H1 (cell line): ENCODE data around the gene PPARA. TPM values are rescaled to one million over a fixed set of nuclear protein-coding genes. Genes with fewer than 3 reads are reported as not detected.
A peak's percentile ranks its signal among the peaks of the same experiment; 100 is the strongest.

ENCODE experiments used
- ASH2L ChIP-seq: fragments of 200-600, 300-600 bp; sonication (generic); IDR thresholded peaks from one replicate; pipeline ENCODE4 v1.7.1; 2017; ENCODE audit warnings: low read length
- BACH1 ChIP-seq: IDR thresholded peaks from 2 replicates; pipeline ENCODE4 v1.6.1; 2012; ENCODE audit warnings: low read length, improper control_type of control experiment
- CHD2 ChIP-seq: IDR thresholded peaks from 2 replicates; pipeline ENCODE4 v1.6.1; 2012; ENCODE audit warnings: low read length, improper control_type of control experiment
- CREB1 ChIP-seq: IDR thresholded peaks from 2 replicates; pipeline ENCODE4 v1.6.1; 2012; ENCODE audit warnings: inconsistent platforms
- EZH2 ChIP-seq: fragments of 200-600 bp; sonication (generic); IDR thresholded peaks from 2 replicates; pipeline ENCODE4 v1.7.1; 2012; ENCODE audit warnings: low read depth, mild to moderate bottlenecking, moderate library complexity, low read length, inconsistent platforms; ENCODE audit not compliant: severe bottlenecking
- JUND ChIP-seq: IDR thresholded peaks from 2 replicates; pipeline ENCODE4 v1.6.1; 2011; ENCODE audit warnings: mild to moderate bottlenecking, improper control_type of control experiment, low read length
- KDM1A ChIP-seq: fragments of 200-600, 300-600 bp; sonication (generic); IDR thresholded peaks from 2 replicates; pipeline ENCODE4 v1.7.1; 2016; ENCODE audit warnings: mild to moderate bottlenecking, low read length, borderline replicate concordance
- SP4 ChIP-seq: IDR thresholded peaks from 2 replicates; pipeline ENCODE4 v1.6.1; 2012; ENCODE audit warnings: low read length, inconsistent platforms
- TBP ChIP-seq: IDR thresholded peaks from 2 replicates; pipeline ENCODE4 v1.6.1; 2011; ENCODE audit warnings: low read depth, low read length, improper control_type of control experiment
- polyA plus RNA-seq, 7 experiments: library from polyadenylated mRNA; depleted of rRNA in 3 of 7; stranded (reverse) in 5 of 7; unstranded in 2 of 7; fragments of >200 nt in 5 of 7; fragments of 200-250 nt in 2 of 7; gene quantifications; 1 replicate in 5 of 7; 2 replicates in 1 of 7; 4 replicates in 1 of 7; pipeline versions ENCODE4 v1.2.1 to v1.2.3, GENCODE V29; 2011 to 2013; ENCODE audit warnings: missing spikeins in 2 of 7, mixed read lengths in 2 of 7
- total RNA-seq: library from RNA; stranded (reverse); fragmentation: NEBNext Ultra II Directional; extraction: Animal tissue kit (Norgen Biotek cat#: 25700); gene quantifications from 2 replicates; pipeline ENCODE4 v1.2.1, GENCODE V29; 2021
- TF ChIP-seq, protein P1 (sequence below): IDR thresholded peaks from 2 replicates; pipeline ENCODE4 v1.6.1; 2011; ENCODE audit warnings: low read length, improper control_type of control experiment

Gene PPARA
- total and polyA plus RNA-seq, 2 of the 8 experiments (the other 6 are each of a cell fraction or from before 2014, with no cell fraction given), result 3.1 to 8.2 TPM

DNA sequence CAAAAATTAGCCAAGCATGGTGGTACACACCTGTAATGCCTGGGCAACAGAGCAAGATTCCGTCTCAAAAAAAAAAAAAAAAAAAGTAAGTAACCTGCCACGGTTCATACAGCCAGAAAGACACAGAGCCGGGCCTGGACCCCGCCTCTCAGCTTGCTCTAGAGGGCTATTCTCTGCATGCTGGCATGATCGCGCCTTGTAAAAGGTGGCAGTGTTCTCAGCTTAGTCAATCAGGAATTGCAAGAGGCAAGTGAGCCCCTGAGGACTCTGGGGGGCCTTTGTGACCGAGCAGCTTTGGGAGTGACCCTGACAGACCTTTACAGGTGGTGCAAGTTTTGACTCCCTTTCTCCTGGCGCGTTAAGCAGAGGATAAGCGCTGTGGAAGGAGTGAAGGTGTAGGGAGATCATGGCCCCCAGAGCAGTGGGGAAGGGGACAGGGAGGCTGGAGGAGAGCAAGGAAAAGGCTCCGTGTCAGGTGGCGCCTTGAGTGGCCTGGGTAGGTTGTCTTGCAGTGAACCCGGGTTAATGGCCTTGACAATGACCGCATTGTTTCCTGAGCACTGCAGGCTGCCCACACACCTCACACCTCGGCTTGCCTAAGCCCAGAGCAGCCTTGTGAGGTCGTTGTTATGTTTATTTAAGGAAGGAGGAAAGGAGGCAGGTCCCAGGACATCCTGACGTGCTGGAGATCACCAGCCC is 50.9 kb downstream of the PPARA start (continued):
- TF ChIP-seq TBP (peak; percentile 58), KDM1A (no peak), SP4 (no peak), JUND (no peak), CHD2 (no peak), ASH2L (peak; percentile 57), CREB1 (no peak), EZH2 (no peak), BACH1 (no peak)
- TF ChIP-seq, protein P1, sequence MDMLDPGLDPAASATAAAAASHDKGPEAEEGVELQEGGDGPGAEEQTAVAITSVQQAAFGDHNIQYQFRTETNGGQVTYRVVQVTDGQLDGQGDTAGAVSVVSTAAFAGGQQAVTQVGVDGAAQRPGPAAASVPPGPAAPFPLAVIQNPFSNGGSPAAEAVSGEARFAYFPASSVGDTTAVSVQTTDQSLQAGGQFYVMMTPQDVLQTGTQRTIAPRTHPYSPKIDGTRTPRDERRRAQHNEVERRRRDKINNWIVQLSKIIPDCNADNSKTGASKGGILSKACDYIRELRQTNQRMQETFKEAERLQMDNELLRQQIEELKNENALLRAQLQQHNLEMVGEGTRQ, result peak; percentile 28; the same call in 1 of the 2 replicates
